Measurements from ENCODE around the gene NAV1.

NAV1 gene

DNA sequence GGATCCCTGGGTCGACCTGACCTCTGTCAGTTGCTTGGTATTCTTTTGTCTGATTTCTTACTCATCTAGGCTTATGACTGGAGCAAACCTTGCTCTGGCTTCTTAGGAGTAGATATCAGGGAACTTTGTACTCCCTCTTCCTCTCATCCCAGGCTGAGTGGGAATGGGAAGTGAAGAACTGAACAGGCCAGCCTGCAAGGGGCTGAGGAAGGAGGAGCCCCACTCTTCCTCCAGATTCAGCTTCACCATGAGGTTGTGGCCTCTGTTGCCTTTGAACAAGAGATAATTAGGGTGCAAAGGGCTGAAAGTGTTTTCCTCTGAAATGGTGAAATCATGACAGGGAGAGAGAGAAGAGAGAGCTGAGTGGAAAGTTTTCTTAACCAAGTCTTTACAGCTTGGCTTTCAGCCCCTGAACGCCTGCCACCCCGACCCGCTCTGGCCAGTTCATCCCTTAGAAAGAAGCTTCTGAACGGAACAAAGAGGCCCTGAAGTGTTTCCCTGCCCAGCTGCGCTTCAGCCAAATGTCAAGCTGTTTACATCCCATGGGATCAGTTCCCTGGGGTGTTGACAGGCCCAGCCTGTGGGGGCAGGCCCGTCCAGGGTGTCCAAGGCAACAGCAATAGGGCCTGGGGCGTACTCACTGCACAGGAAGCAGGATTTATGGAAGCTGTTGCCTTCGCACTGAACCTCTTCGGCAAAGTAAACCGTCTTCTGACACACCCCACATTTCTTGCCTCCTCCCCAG lies 43.2 kb upstream of the NAV1 start:
- DNase-seq (ENCODE audit: insufficient read length, low spot score), result no peak
- TF ChIP-seq CTCF (IDR thresholded peaks at IDR 0.05; ENCODE audit: insufficient read depth, missing control alignments), result no peak
- FAIRE-seq, result no peak

DNA sequence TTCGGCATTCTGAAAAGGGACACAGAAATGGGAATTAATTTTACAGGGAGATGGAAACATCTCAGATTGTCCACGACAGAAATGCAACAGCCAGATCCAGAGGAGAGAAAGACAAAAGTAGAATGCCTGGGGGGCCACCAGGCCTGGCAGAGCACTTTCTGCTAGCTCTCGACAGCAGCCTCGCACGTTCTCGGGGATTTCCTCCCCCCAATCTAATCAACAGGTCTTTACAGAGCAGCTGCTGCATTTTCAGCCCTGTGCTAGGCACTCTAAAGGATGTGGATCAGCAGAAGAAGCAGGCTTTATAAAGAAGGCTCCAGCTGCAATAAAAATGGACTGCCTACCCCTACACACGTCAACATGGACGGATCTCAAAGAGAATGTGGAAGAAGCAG lies 42.6 kb upstream of the NAV1 start:
- FAIRE-seq, result no peak

GRCh38 chr1:201497935-201498509 lies 40.9 kb upstream of the NAV1 start:
- no peak for TF ChIP-seq CTCF (IDR thresholded peaks at IDR 0.05; ENCODE audit: insufficient read depth, missing control alignments)
- FAIRE-seq (no peak), DNase-seq (ENCODE audit: insufficient read length, low spot score) (no peak)

More for the DNA sequence above, 42.6 kb upstream of the NAV1 start:
- DNase-seq (ENCODE audit: insufficient read length, low spot score), result no peak
- no peak for TF ChIP-seq CTCF (IDR thresholded peaks at IDR 0.05; ENCODE audit: insufficient read depth, missing control alignments)

- DNase-seq (ENCODE audit: insufficient read length, low spot score) (no peak), FAIRE-seq (no peak)
- TF ChIP-seq CTCF (IDR thresholded peaks at IDR 0.05; ENCODE audit: insufficient read depth, missing control alignments), result no peak
These were observed 40.3 kb upstream of the NAV1 start for GRCh38 chr1:201498621-201499020.

DNA sequence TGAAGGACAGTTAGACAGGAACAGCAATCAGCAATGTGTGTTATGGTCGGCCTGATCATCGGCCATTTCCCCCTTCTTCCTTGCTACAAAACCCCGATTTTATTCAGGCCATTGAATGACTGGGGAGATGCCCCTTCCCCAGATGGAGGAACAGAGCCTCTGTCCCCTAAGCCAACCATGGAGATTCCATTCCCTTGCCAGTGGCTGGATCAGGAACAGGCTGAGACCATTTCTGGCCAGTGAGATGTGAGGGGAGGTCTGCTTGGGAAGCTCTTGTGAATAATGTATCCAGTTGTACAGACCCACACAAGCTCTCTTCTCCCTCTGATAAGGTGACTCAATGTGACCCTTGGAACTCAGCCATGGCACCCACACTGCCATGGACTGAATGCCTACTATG lies 39.7 kb upstream of the NAV1 start:
- TF ChIP-seq CTCF (IDR thresholded peaks at IDR 0.05; ENCODE audit: insufficient read depth, missing control alignments), result no peak
- no peak for DNase-seq (ENCODE audit: insufficient read length, low spot score)
- FAIRE-seq, result no peak

GRCh38 chr1:201499795-201500669 lies 38.9 kb upstream of the NAV1 start:
- no peak for TF ChIP-seq CTCF (IDR thresholded peaks at IDR 0.05; ENCODE audit: insufficient read depth, missing control alignments)
- FAIRE-seq (no peak), DNase-seq (ENCODE audit: insufficient read length, low spot score) (no peak)
